ENCODE data around the gene SNRPA.
"Not testable (repeated sequence)": the region's sequence is repeated elsewhere in the genome, so short reads cannot be mapped to it uniquely, and the experiment has no call there.

SNRPA gene

GRCh38 chr19:40744554-40745401, 6.2 kb upstream of the SNRPA start:
- DNase-seq (ENCODE audit: low read depth in 2 of 2), result no peak

GRCh38 chr19:40745402-40745780, 5.6 kb upstream of the SNRPA start:
- DNase-seq (ENCODE audit: low read depth in 2 of 2), result peak in 1 of 2 experiments; percentile 12

GRCh38 chr19:40747536-40747935, 3.5 kb upstream of the SNRPA start:
- DNase-seq (ENCODE audit: low read depth in 2 of 2), result no peak

GRCh38 chr19:40750058-40750873, 737 bp upstream of the SNRPA start, which contains the start of gene ACTMAP:
Gene ACTMAP (minus strand): TSS chr19:40750477. CDS start chr19:40749803, 674 bp downstream.
- peak; percentile 100 for DNase-seq (ENCODE audit: low read depth in 2 of 2)

- no peak for DNase-seq (ENCODE audit: low read depth in 2 of 2)
These were observed 1.3 kb downstream of the SNRPA start for GRCh38 chr19:40752257-40752781.

GRCh38 chr19:40754611-40755247, 3.7 kb downstream of the SNRPA start:
- no peak for DNase-seq (ENCODE audit: low read depth in 2 of 2)

GRCh38 chr19:40755248-40755624, 4.2 kb downstream of the SNRPA start:
- no peak for DNase-seq (ENCODE audit: low read depth in 2 of 2)

GRCh38 chr19:40755791-40756190, 4.8 kb downstream of the SNRPA start:
- DNase-seq (ENCODE audit: low read depth in 2 of 2), result no peak

- DNase-seq (ENCODE audit: low read depth in 2 of 2), result no peak
These were observed 5.6 kb downstream of the SNRPA start for GRCh38 chr19:40756502-40757110.

- DNase-seq (ENCODE audit: low read depth in 2 of 2), result no peak
These were observed 7.5 kb downstream of the SNRPA start for GRCh38 chr19:40758491-40758890.

- no peak for DNase-seq (ENCODE audit: low read depth in 2 of 2)
These were observed 8.3 kb downstream of the SNRPA start for GRCh38 chr19:40759352-40759751.

GRCh38 chr19:40762754-40763470, 11.9 kb downstream of the SNRPA start:
- DNase-seq (ENCODE audit: low read depth in 2 of 2), result no peak

- DNase-seq (ENCODE audit: low read depth in 2 of 2), result no peak
These were observed 12.5 kb downstream of the SNRPA start for GRCh38 chr19:40763526-40763925.

- no peak for DNase-seq (ENCODE audit: low read depth in 2 of 2)
These were observed 13.0 kb downstream of the SNRPA start for GRCh38 chr19:40763963-40764362.

- DNase-seq (ENCODE audit: low read depth in 2 of 2), result not testable (repeated sequence)
These were observed 15.4 kb downstream of the SNRPA start for GRCh38 chr19:40766385-40766784.

GRCh38 chr19:40768869-40769268, 17.9 kb downstream of the SNRPA start:
- no peak for DNase-seq (ENCODE audit: low read depth in 2 of 2)

- not testable (repeated sequence) for DNase-seq (ENCODE audit: low read depth in 2 of 2)
These were observed 20.3 kb downstream of the SNRPA start for GRCh38 chr19:40771101-40771862.

- no peak for DNase-seq (ENCODE audit: low read depth in 2 of 2)
These were observed 24.1 kb downstream of the SNRPA start, which contains the start of gene MIA for GRCh38 chr19:40774916-40775631. Gene MIA (plus strand): TSS chr19:40775521. CDS start chr19:40775543, 22 bp downstream.

GRCh38 chr19:40775632-40776022, 24.6 kb downstream of the SNRPA start:
- DNase-seq (ENCODE audit: low read depth in 2 of 2), result no peak
